WERI-Rb-1 (cell line): ENCODE results near the gene EFHC2.

Source experiments
- DNase-seq: peaks from one replicate; pipeline ENCODE4 v3.0.0-alpha.2; 2020
- H3K27ac ChIP-seq: fragments of 250-450 bp; sonication (Bioruptor Pico); 2 replicates; pipeline ENCODE4 v1.5.1; 2020; ENCODE audit warnings: mild to moderate bottlenecking, moderate library complexity
- H3K27me3 ChIP-seq: fragments of 250-450 bp; sonication (Bioruptor Pico); 2 replicates; pipeline ENCODE4 v1.5.1; 2021; ENCODE audit warnings: mild to moderate bottlenecking, low read depth, moderate library complexity; ENCODE audit not compliant: insufficient read depth, severe bottlenecking
- H3K36me3 ChIP-seq: fragments of 250-450 bp; sonication (Bioruptor Pico); 2 replicates; pipeline ENCODE4 v1.5.1; 2020; ENCODE audit warnings: mild to moderate bottlenecking, moderate library complexity
- H3K4me3 ChIP-seq: 2 replicates; pipeline ENCODE4 v1.5.1; 2011; ENCODE audit warnings: low read depth, mild to moderate bottlenecking, control low read depth, low read length
- H3K9me3 ChIP-seq: fragments of 250-450 bp; sonication (Bioruptor Pico); 2 replicates; pipeline ENCODE4 v1.5.1; 2021; ENCODE audit warnings: mild to moderate bottlenecking, moderate library complexity; ENCODE audit not compliant: severe bottlenecking
- CTCF ChIP-seq: IDR thresholded peaks from 2 replicates; pipeline ENCODE4 v1.5.1; 2011; ENCODE audit warnings: low read depth, mild to moderate bottlenecking, control low read depth, inconsistent platforms, low read length

The EFHC2 gene

DNA sequence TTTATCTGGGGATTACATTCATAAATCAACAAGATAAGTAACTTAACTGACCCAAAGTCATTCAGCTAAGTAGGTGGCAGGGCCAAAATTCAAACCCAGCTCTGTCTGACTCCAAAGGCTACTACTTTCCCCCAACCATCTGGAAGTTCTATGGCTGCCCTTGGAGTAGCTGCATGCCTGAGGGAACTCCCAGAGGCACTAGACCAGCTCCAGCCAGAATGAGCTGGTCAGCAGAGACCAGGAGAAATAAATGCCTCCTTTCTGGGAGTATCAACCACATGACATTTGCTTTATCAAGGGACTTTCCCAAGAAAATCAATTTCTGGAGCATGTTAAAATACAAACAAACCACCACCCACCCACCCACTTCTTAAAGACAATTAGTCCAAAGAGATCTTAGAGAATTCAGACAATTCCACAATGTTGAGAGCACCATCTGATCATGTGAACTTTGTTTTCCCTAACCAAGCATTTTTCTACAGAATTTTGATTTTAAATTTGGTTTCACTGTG lies 180.5 kb downstream of the EFHC2 start:
- no peaks in the 10 kb centered on the region for H3K36me3 ChIP-seq
- H3K4me3 ChIP-seq = no peak overlapping the region
- no peaks in the 10 kb centered on the region for H3K9me3 ChIP-seq
- no peak for TF ChIP-seq CTCF
- no peak overlapping the region for H3K27ac ChIP-seq
- DNase-seq = peak; percentile 58
- H3K27me3 ChIP-seq = no peaks in the 10 kb centered on the region

- DNase-seq = no peak
- no peak overlapping the region for H3K27ac ChIP-seq
- peaks cover 6% of the 10 kb centered on the region for H3K27me3 ChIP-seq
- H3K36me3 ChIP-seq = no peaks in the 10 kb centered on the region
- no peak for TF ChIP-seq CTCF
- H3K4me3 ChIP-seq = no peak overlapping the region
- no peaks in the 10 kb centered on the region for H3K9me3 ChIP-seq
Observed at GRCh38 chrX:44157858-44158257, 185.6 kb downstream of the EFHC2 start.

DNA sequence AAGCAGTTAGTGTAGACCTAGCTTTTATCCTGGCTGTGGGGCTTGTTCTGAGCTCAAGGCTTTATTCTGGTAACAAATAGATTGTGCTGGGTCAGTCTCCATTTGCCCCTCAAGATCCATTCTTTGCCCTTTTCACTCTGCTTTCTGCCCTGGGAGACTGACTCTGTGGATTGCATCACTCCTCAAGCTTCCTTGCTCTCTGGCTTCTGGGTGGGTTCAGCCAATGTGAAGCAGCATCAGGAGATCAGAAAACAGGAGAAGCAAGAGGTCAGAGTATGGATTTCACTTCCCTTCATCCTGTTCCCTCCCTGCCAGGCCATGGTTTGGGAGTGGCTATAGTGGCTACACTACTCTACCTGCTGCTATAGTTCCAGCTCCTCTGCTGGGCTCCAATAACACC lies 186.2 kb downstream of the EFHC2 start:
- peaks cover 6% of the 10 kb centered on the region for H3K27me3 ChIP-seq
- H3K27ac ChIP-seq = no peak overlapping the region
- no peak for DNase-seq
- no peak overlapping the region for H3K4me3 ChIP-seq
- H3K9me3 ChIP-seq = no peaks in the 10 kb centered on the region
- H3K36me3 ChIP-seq = no peaks in the 10 kb centered on the region
- TF ChIP-seq CTCF = no peak

DNA sequence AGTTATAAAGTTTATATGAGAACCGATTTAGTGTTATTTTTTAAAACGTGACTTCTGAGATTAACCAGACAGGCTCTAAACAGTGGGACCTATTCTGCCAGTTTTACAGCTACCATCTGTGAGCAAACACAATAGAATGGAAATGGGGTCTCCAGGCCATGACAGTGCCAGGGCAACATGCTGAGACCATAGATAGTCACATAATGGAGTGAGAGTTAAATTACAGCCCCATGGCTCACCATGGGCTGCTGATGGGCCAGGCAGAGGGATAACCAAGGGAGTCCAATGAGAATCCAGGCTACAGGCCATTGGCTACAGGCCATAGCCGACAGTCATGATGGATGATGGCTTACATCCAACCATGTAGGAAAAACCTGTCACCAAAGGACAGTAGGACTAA lies 186.7 kb downstream of the EFHC2 start:
- Histone ChIP-seq H3K27ac (no peak overlapping the region), H3K4me3 (no peak overlapping the region), H3K36me3 (no peaks in the 10 kb centered on the region), H3K27me3 (peaks cover 8% of the 10 kb centered on the region), H3K9me3 (no peaks in the 10 kb centered on the region)
- no peak for DNase-seq
- TF ChIP-seq CTCF = no peak

GRCh38 chrX:44155126-44155525 lies 188.3 kb downstream of the EFHC2 start:
- H3K27me3 ChIP-seq = peaks cover 11% of the 10 kb centered on the region
- H3K36me3 ChIP-seq = no peaks in the 10 kb centered on the region
- no peak for DNase-seq
- H3K27ac ChIP-seq = no peak overlapping the region
- no peak overlapping the region for H3K4me3 ChIP-seq
- H3K9me3 ChIP-seq = no peaks in the 10 kb centered on the region
- TF ChIP-seq CTCF = no peak

DNA sequence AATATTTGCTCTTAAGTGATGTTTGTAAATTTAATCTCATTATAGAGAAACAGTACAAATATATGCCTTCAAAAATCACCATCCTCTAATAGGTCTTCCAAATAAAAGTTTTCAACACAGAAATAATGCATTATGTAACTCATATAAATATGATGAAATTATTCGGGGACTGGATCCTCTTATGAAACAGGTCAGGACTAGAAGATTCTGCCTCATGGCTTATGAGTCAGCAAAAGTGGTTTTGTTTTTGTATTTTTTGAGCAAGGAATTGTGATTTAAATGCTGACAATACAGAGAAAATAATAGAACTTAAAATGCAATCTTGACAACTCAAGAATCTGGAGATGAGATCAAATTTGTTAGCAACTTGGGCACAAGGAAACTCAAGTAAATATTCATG lies 190.6 kb downstream of the EFHC2 start:
- no peak for DNase-seq
- Histone ChIP-seq H3K27ac (no peak overlapping the region), H3K36me3 (no peaks in the 10 kb centered on the region), H3K27me3 (peaks cover 11% of the 10 kb centered on the region), H3K4me3 (no peak overlapping the region), H3K9me3 (no peaks in the 10 kb centered on the region)
- TF ChIP-seq CTCF = no peak
